ENCODE measurements around the gene PLPPR1. TPM values are rescaled to one million over a fixed set of nuclear protein-coding genes. Genes with fewer than 3 reads are reported as not detected.

PLPPR1 gene
- total RNA-seq, 1 experiment from 2014 or later: not detected

- no peak overlapping the region for H3K9ac ChIP-seq (ENCODE audit: low read length)
- H2AFZ ChIP-seq (ENCODE audit: low read depth, low read length, poor library complexity, severe bottlenecking): no peak overlapping the region
- CTCF ChIA-PET: interaction anchor here (0.9 to 3.8 kb wide), 20 partner anchors 12 to 710 kb away, joined by 3 to 152 read pairs (median 6); no protein-coding TSS in a partner anchor
- BruUV-seq (replicated peaks): no TSS peak
- RAD21 ChIA-PET (ENCODE audit: low non-redundant PET in 1 of 2, low total read pairs in 2 of 2, uncharacterized antibody in 2 of 2, unreplicated experiment in 2 of 2): interaction anchor here (1.0 to 1.3 kb wide), 5 partner anchors 78 to 709 kb away, joined by 3 to 16 read pairs (median 6); no protein-coding TSS in a partner anchor
- H3K4me3 ChIP-seq (replicated peaks in 1 of 2; ENCODE audit: low read depth in 1 of 2, low read length in 2 of 2): no peak overlapping the region
- H3K79me2 ChIP-seq (ENCODE audit: insufficient read depth, low read length): no peaks in the 10 kb centered on the region
- intact Hi-C loops (cut with micrococcal nuclease): loop anchor here (1.0 kb wide), 3 partner anchors 192 to 709 kb away; no protein-coding TSS in a partner anchor
- POLR2A ChIA-PET: interaction anchor here (1.1 kb wide), 1 partner anchor 709 kb away, joined by 8 read pairs; no protein-coding TSS in a partner anchor
- H3K4me2 ChIP-seq (ENCODE audit: low read length): no peak overlapping the region
- H3K36me3 ChIP-seq (ENCODE audit: control insufficient read depth in 1 of 2, insufficient read depth in 2 of 2, low read length in 2 of 2): no peaks in the 10 kb centered on the region
- no peaks in the 10 kb centered on the region for H3K9me3 ChIP-seq (ENCODE audit: control insufficient read depth in 1 of 2, insufficient read depth in 1 of 2, low read depth in 1 of 2, low read length in 2 of 2)
- no peaks in the 10 kb centered on the region for H4K20me1 ChIP-seq (ENCODE audit: insufficient read depth)
- TF ChIP-seq, protein P1, sequence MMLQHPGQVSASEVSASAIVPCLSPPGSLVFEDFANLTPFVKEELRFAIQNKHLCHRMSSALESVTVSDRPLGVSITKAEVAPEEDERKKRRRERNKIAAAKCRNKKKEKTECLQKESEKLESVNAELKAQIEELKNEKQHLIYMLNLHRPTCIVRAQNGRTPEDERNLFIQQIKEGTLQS (IDR thresholded peaks at IDR 0.05): no peak
- TF ChIP-seq EZH2 (IDR thresholded peaks at IDR 0.05): no peak
- no peak for TF ChIP-seq SIN3A (IDR thresholded peaks at IDR 0.05; ENCODE audit: low read depth)
- no peak for TF ChIP-seq EZH2phosphoT487 (IDR thresholded peaks at IDR 0.05; ENCODE audit: borderline replicate concordance)
- TF ChIP-seq CBX3 (IDR thresholded peaks at IDR 0.05; ENCODE audit: low read depth): no peak
- no peak for TF ChIP-seq ZNF274 (IDR thresholded peaks at IDR 0.05; ENCODE audit: low read depth, low read length)
- ATAC-seq (no peak), DNase-seq (ENCODE audit: low read depth, low spot score) (no peak)
- H3K4me1 ChIP-seq (ENCODE audit: control insufficient read depth in 1 of 2, insufficient read depth in 2 of 2, low read length in 2 of 2): no peaks in the 10 kb centered on the region
- no peaks in the 10 kb centered on the region for H3K9me2 ChIP-seq (ENCODE audit: insufficient read depth)
- H3K27me3 ChIP-seq (ENCODE audit: insufficient read depth, low read length): peaks cover 45% of the 10 kb centered on the region
- no peak overlapping the region for H3K27ac ChIP-seq (ENCODE audit: low read depth, low read length)
Observed at GRCh38 chr9:101311191-101311590, 282.7 kb downstream of the PLPPR1 start.

- Histone ChIP-seq H3K36me3 (ENCODE audit: control insufficient read depth in 1 of 2, insufficient read depth in 2 of 2, low read length in 2 of 2) (no peaks in the 10 kb centered on the region), H3K79me2 (ENCODE audit: insufficient read depth, low read length) (no peaks in the 10 kb centered on the region), H3K9me2 (ENCODE audit: insufficient read depth) (no peaks in the 10 kb centered on the region), H3K27ac (ENCODE audit: low read depth, low read length) (no peak overlapping the region), H4K20me1 (ENCODE audit: insufficient read depth) (no peaks in the 10 kb centered on the region), H3K4me2 (ENCODE audit: low read length) (no peak overlapping the region), H3K9me3 (ENCODE audit: control insufficient read depth in 1 of 2, insufficient read depth in 1 of 2, low read depth in 1 of 2, low read length in 2 of 2) (no peaks in the 10 kb centered on the region), H2AFZ (ENCODE audit: low read depth, low read length, poor library complexity, severe bottlenecking) (no peak overlapping the region), H3K4me3 (replicated peaks in 1 of 2; ENCODE audit: low read depth in 1 of 2, low read length in 2 of 2) (no peak overlapping the region), H3K4me1 (ENCODE audit: control insufficient read depth in 1 of 2, insufficient read depth in 2 of 2, low read length in 2 of 2) (no peaks in the 10 kb centered on the region), H3K9ac (ENCODE audit: low read length) (no peak overlapping the region), H3K27me3 (ENCODE audit: insufficient read depth, low read length) (peaks cover 49% of the 10 kb centered on the region)
- POLR2A ChIA-PET: interaction anchor here (1.1 kb wide), 1 partner anchor 710 kb away, joined by 8 read pairs; no protein-coding TSS in a partner anchor
- DNase-seq (ENCODE audit: low read depth, low spot score): peak; percentile 83
- intact Hi-C loops (cut with micrococcal nuclease): loop anchor here (1.0 kb wide), 3 partner anchors 193 to 710 kb away; no protein-coding TSS in a partner anchor
- peak; percentile 87 for ATAC-seq
- CTCF ChIA-PET: interaction anchor here (0.9 to 3.8 kb wide), 21 partner anchors 12 to 711 kb away, joined by 3 to 152 read pairs (median 5); no protein-coding TSS in a partner anchor
- RAD21 ChIA-PET (ENCODE audit: low non-redundant PET in 1 of 2, low total read pairs in 2 of 2, uncharacterized antibody in 2 of 2, unreplicated experiment in 2 of 2): interaction anchor here (1.0 to 1.3 kb wide), 5 partner anchors 77 to 710 kb away, joined by 3 to 16 read pairs (median 6); no protein-coding TSS in a partner anchor
- BruUV-seq (replicated peaks): no TSS peak
- no peak for TF ChIP-seq FOSL1 (IDR thresholded peaks at IDR 0.05; ENCODE audit: low read depth)
- TF ChIP-seq ZBTB33 (IDR thresholded peaks at IDR 0.05; ENCODE audit: extremely low read depth, insufficient replicate concordance, low read length): no peak
- no peak for TF ChIP-seq SRF (IDR thresholded peaks at IDR 0.05; ENCODE audit: low read depth)
- TF ChIP-seq, protein P2, sequence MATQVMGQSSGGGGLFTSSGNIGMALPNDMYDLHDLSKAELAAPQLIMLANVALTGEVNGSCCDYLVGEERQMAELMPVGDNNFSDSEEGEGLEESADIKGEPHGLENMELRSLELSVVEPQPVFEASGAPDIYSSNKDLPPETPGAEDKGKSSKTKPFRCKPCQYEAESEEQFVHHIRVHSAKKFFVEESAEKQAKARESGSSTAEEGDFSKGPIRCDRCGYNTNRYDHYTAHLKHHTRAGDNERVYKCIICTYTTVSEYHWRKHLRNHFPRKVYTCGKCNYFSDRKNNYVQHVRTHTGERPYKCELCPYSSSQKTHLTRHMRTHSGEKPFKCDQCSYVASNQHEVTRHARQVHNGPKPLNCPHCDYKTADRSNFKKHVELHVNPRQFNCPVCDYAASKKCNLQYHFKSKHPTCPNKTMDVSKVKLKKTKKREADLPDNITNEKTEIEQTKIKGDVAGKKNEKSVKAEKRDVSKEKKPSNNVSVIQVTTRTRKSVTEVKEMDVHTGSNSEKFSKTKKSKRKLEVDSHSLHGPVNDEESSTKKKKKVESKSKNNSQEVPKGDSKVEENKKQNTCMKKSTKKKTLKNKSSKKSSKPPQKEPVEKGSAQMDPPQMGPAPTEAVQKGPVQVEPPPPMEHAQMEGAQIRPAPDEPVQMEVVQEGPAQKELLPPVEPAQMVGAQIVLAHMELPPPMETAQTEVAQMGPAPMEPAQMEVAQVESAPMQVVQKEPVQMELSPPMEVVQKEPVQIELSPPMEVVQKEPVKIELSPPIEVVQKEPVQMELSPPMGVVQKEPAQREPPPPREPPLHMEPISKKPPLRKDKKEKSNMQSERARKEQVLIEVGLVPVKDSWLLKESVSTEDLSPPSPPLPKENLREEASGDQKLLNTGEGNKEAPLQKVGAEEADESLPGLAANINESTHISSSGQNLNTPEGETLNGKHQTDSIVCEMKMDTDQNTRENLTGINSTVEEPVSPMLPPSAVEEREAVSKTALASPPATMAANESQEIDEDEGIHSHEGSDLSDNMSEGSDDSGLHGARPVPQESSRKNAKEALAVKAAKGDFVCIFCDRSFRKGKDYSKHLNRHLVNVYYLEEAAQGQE (IDR thresholded peaks at IDR 0.05; ENCODE audit: low read depth): no peak
Observed at GRCh38 chr9:101311758-101312420, 283.4 kb downstream of the PLPPR1 start.
